Fibroblast of lung (primary cell): ENCODE measurements around the gene DCAF4L1.

ENCODE experiments used
- EZH2 ChIP-seq: IDR thresholded peaks from 2 replicates; pipeline ENCODE4 v1.5.1; 2012; ENCODE audit warnings: low read length, control low read depth, mild to moderate bottlenecking; ENCODE audit errors: missing control alignments
- TF ChIP-seq, protein P1 (sequence below), 2 donors: IDR thresholded peaks in 1 of 2; conservative IDR thresholded peaks in 1 of 2; 1 replicate in 1 of 2; 2 replicates in 1 of 2; pipeline ENCODE4 v1.5.1; 2011 to 2012; ENCODE audit warnings: low read length in 2 of 2, control low read depth in 1 of 2, inconsistent platforms in 1 of 2, low read depth in 1 of 2, mild to moderate bottlenecking in 1 of 2

GRCh38 chr4:41981456-41981855, at the start of gene DCAF4L1:
- TF ChIP-seq, protein P1, sequence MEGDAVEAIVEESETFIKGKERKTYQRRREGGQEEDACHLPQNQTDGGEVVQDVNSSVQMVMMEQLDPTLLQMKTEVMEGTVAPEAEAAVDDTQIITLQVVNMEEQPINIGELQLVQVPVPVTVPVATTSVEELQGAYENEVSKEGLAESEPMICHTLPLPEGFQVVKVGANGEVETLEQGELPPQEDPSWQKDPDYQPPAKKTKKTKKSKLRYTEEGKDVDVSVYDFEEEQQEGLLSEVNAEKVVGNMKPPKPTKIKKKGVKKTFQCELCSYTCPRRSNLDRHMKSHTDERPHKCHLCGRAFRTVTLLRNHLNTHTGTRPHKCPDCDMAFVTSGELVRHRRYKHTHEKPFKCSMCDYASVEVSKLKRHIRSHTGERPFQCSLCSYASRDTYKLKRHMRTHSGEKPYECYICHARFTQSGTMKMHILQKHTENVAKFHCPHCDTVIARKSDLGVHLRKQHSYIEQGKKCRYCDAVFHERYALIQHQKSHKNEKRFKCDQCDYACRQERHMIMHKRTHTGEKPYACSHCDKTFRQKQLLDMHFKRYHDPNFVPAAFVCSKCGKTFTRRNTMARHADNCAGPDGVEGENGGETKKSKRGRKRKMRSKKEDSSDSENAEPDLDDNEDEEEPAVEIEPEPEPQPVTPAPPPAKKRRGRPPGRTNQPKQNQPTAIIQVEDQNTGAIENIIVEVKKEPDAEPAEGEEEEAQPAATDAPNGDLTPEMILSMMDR (conservative IDR thresholded peaks at IDR 0.05 in 1 of 2, IDR thresholded peaks at IDR 0.05 in 1 of 2; ENCODE audit: low read depth in 1 of 2, low read length in 2 of 2): no peak
- no peak for TF ChIP-seq EZH2
